Tibial nerve (tissue), 4 donors: ENCODE data around the gene BAZ1B. TPM values are rescaled to one million over a fixed set of nuclear protein-coding genes. Genes with fewer than 3 reads are reported as not detected.
"Not testable (repeated sequence)": the region's sequence is repeated elsewhere in the genome, so short reads cannot be mapped to it uniquely, and the experiment has no call there.

ENCODE experiments used
- DNase-seq, 2 donors: peaks; one replicate each; pipeline ENCODE4 v3.0.0-alpha.2; 2019; ENCODE audit warnings: low spot score in 2 of 2
- H3K27ac ChIP-seq, 4 donors: fragments of 200-600 bp; sonication (generic) in 3 of 4; one replicate each; pipeline ENCODE4 v1.5.1; 2017 to 2019; ENCODE audit warnings: mild to moderate bottlenecking in 1 of 4
- H3K27me3 ChIP-seq, 2 donors: fragments of 200-600 bp; sonication (generic) in 1 of 2; one replicate each; pipeline versions ENCODE4 v1.5.1 to v1.6.0; 2017 to 2019
- H3K36me3 ChIP-seq, 3 donors: fragments of 200-600 bp; sonication (generic); one replicate each; pipeline ENCODE4 v1.5.1; 2018 to 2019
- H3K4me1 ChIP-seq, 4 donors: fragments of 200-600 bp; sonication (generic) in 3 of 4; one replicate each; pipeline ENCODE4 v1.5.1; 2017 to 2019
- H3K4me3 ChIP-seq, 4 donors: fragments of 200-600 bp; sonication (generic) in 3 of 4; one replicate each; pipeline ENCODE4 v1.5.1; 2017 to 2019; ENCODE audit warnings: mild to moderate bottlenecking in 1 of 4, moderate library complexity in 1 of 4
- H3K9me3 ChIP-seq, 4 donors: fragments of 200-600 bp; sonication (generic) in 3 of 4; one replicate each; pipeline ENCODE4 v1.5.1; 2017 to 2019
- CTCF ChIP-seq, 5 experiments: fragments of 200-600 bp in 3 of 5; fragments of 450-650 bp in 2 of 5; sonication (generic) in 3 of 5; IDR thresholded peaks; one replicate each; pipeline ENCODE4 v1.5.1; 2016 to 2019; ENCODE audit warnings: antibody characterized with exemption in 5 of 5, mild to moderate bottlenecking in 3 of 5, moderate library complexity in 2 of 5
- EP300 ChIP-seq, 2 donors: sonication (generic); formaldehyde crosslinking; IDR thresholded peaks; one replicate each; pipeline ENCODE4 v1.6.1; 2017; ENCODE audit warnings: antibody characterized with exemption in 2 of 2, mild to moderate bottlenecking in 1 of 2
- POLR2A ChIP-seq, 2 donors: fragments of 450-650 bp; IDR thresholded peaks; one replicate each; pipeline ENCODE4 v1.6.1; 2017; ENCODE audit warnings: antibody characterized with exemption in 2 of 2, mild to moderate bottlenecking in 2 of 2, moderate library complexity in 2 of 2
- WGBS, 2 donors: methylation state at CpG; one replicate each; pipeline ENCODE4 v1.1.5; 2018; 5-methylcytosine and 5-hydroxymethylcytosine counted together
- total RNA-seq, 4 donors: library from RNA; depleted of rRNA; stranded (reverse); fragments of >200 nt; gene quantifications; one replicate each; pipeline ENCODE4 v1.1.0, GENCODE V29; 2016

Gene BAZ1B
- total RNA-seq, 4 donors from 2014 or later, result 53.3 to 70.1 (median 63.6) TPM

GRCh38 chr7:73549176-73549575, 27.1 kb upstream of the BAZ1B start:
- Histone ChIP-seq H3K4me3 (no peak overlapping the region), H3K27ac (no peak overlapping the region), H3K4me1 (peaks cover 0 to 18% (median 0%) of the 10 kb centered on the region in 4 donors), H3K36me3 (peaks cover 0 to 81% (median 9%) of the 10 kb centered on the region in 3 donors), H3K27me3 (no peaks in the 10 kb centered on the region), H3K9me3 (no peaks in the 10 kb centered on the region)
- 85 to 87% methylated on average over 4 of the region's 4 CpGs for WGBS, 2 donors
- TF ChIP-seq CTCF (IDR thresholded peaks at IDR 0.05) (no peak), EP300 (IDR thresholded peaks at IDR 0.05) (no peak), POLR2A (IDR thresholded peaks at IDR 0.05) (no peak)
- no peak for DNase-seq

GRCh38 chr7:73547841-73548240, 25.7 kb upstream of the BAZ1B start:
- 91 to 94% methylated on average over 9 of the region's 9 CpGs for WGBS, 2 donors
- no peaks in the 10 kb centered on the region for H3K9me3 ChIP-seq
- H3K27ac ChIP-seq, result no peak overlapping the region
- no peak overlapping the region for H3K4me3 ChIP-seq
- DNase-seq, result no peak
- peaks cover 0 to 14% (median 0%) of the 10 kb centered on the region in 4 donors for H3K4me1 ChIP-seq
- peaks cover 0 to 76% (median 14%) of the 10 kb centered on the region in 3 donors for H3K36me3 ChIP-seq
- H3K27me3 ChIP-seq, result no peaks in the 10 kb centered on the region
- TF ChIP-seq CTCF (IDR thresholded peaks at IDR 0.05) (no peak), EP300 (IDR thresholded peaks at IDR 0.05) (no peak), POLR2A (IDR thresholded peaks at IDR 0.05) (no peak)

- no peak for DNase-seq
- peaks cover 3 to 75% (median 21%) of the 10 kb centered on the region in 3 donors for H3K36me3 ChIP-seq
- no peaks in the 10 kb centered on the region for H3K9me3 ChIP-seq
- no peak overlapping the region for H3K4me3 ChIP-seq
- H3K27me3 ChIP-seq, result no peaks in the 10 kb centered on the region
- no peak overlapping the region for H3K27ac ChIP-seq
- TF ChIP-seq EP300 (IDR thresholded peaks at IDR 0.05) (no peak), CTCF (IDR thresholded peaks at IDR 0.05) (no peak), POLR2A (IDR thresholded peaks at IDR 0.05) (no peak)
- WGBS, 2 donors, result 97 to 98% methylated on average over 2 of the region's 2 CpGs
- H3K4me1 ChIP-seq, result peaks cover 0 to 13% (median 0%) of the 10 kb centered on the region in 4 donors
Observed at GRCh38 chr7:73544678-73545077, 22.6 kb upstream of the BAZ1B start.

GRCh38 chr7:73541722-73542121, 19.6 kb upstream of the BAZ1B start:
- H3K27me3 ChIP-seq, result no peaks in the 10 kb centered on the region
- no peak overlapping the region for H3K27ac ChIP-seq
- TF ChIP-seq POLR2A (IDR thresholded peaks at IDR 0.05) (no peak), EP300 (IDR thresholded peaks at IDR 0.05) (no peak), CTCF (IDR thresholded peaks at IDR 0.05) (no peak)
- H3K4me3 ChIP-seq, result no peak overlapping the region
- peaks cover 0 to 13% (median 0%) of the 10 kb centered on the region in 4 donors for H3K4me1 ChIP-seq
- H3K9me3 ChIP-seq, result no peaks in the 10 kb centered on the region
- WGBS, 2 donors, result 92 to 94% methylated on average over 10 of the region's 10 CpGs
- no peak for DNase-seq
- H3K36me3 ChIP-seq, result peaks cover 3 to 75% (median 43%) of the 10 kb centered on the region in 3 donors

- no peak for TF ChIP-seq CTCF (IDR thresholded peaks at IDR 0.05)
- no peak for TF ChIP-seq POLR2A (IDR thresholded peaks at IDR 0.05)
- TF ChIP-seq EP300 (IDR thresholded peaks at IDR 0.05), result no peak
- no peaks in the 10 kb centered on the region for H3K27me3 ChIP-seq
- DNase-seq, result no peak
Observed at GRCh38 chr7:73539709-73540108, 17.6 kb upstream of the BAZ1B start.

GRCh38 chr7:73538510-73538909, 16.4 kb upstream of the BAZ1B start:
- DNase-seq, H3K27me3 ChIP-seq, H3K27ac ChIP-seq, H3K9me3 ChIP-seq, H3K4me3 ChIP-seq, H3K4me1 ChIP-seq: not testable (repeated sequence)
- WGBS, 2 donors, result 88 to 96% methylated on average over 2 of the region's 2 CpGs
- peaks cover 3 to 98% (median 45%) of the 10 kb centered on the region in 3 donors for H3K36me3 ChIP-seq

More at GRCh38 chr7:73539709-73540108, 17.6 kb upstream of the BAZ1B start:
- Histone ChIP-seq H3K4me3 (no peak overlapping the region), H3K4me1 (no peaks in the 10 kb centered on the region), H3K27ac (no peak overlapping the region), H3K9me3 (no peaks in the 10 kb centered on the region), H3K36me3 (peaks cover 3 to 87% (median 45%) of the 10 kb centered on the region in 3 donors)
- WGBS, 2 donors, result 93 to 95% methylated on average over 9 to 13 of the region's 13 CpGs
